Activated CD4-positive, CD25-positive, alpha-beta regulatory T cell treated with anti-CD3 and anti-CD28 coated beads, Interleukin-2, amount 50 U/mL, for 24 hours (primary cell): ENCODE data around the gene TNFRSF4.

Experiments
- ATAC-seq, 2 donors: fragments of 150-1000 bp; cut with Tn5 transposase; one replicate each; pipeline ENCODE4 v1.10.0; 2021; ENCODE audit warnings: mild to moderate bottlenecking in 1 of 2, moderate library complexity in 1 of 2

TNFRSF4 gene

GRCh38 chr1:1217621-1218523 is 3.9 kb upstream of the TNFRSF4 start:
- no peak for ATAC-seq

- ATAC-seq: peak; percentile 23 to 39
Measured at GRCh38 chr1:1216770-1217620, 3.0 kb upstream of the TNFRSF4 start.

- no peak for ATAC-seq
Measured at GRCh38 chr1:1215881-1216605, 2.1 kb upstream of the TNFRSF4 start.

- ATAC-seq: no peak
Measured at GRCh38 chr1:1215080-1215676, 1.2 kb upstream of the TNFRSF4 start.

GRCh38 chr1:1212780-1213344 is 1.1 kb downstream of the TNFRSF4 start:
- ATAC-seq: no peak

GRCh38 chr1:1211541-1212441 is 2.2 kb downstream of the TNFRSF4 start:
- ATAC-seq: no peak

GRCh38 chr1:1210726-1211540 is 3.0 kb downstream of the TNFRSF4 start:
- ATAC-seq: no peak

- ATAC-seq: peak; percentile 3 to 5
Measured at GRCh38 chr1:1208713-1209433, 5.1 kb downstream of the TNFRSF4 start.

- ATAC-seq: no peak
Measured at GRCh38 chr1:1207571-1207892, 6.4 kb downstream of the TNFRSF4 start.

GRCh38 chr1:1206966-1207531 is 6.9 kb downstream of the TNFRSF4 start:
- no peak for ATAC-seq

GRCh38 chr1:1206376-1206965 is 7.5 kb downstream of the TNFRSF4 start, which contains the start of gene TNFRSF18:
Gene TNFRSF18 (minus strand): TSS chr1:1206592. CDS start chr1:1206571, 21 bp downstream.
- ATAC-seq: peak; percentile 17 to 18

- ATAC-seq: no peak
Measured at GRCh38 chr1:1205769-1206375, 8.1 kb downstream of the TNFRSF4 start.

- no peak for ATAC-seq
Measured at GRCh38 chr1:1204998-1205768, 8.8 kb downstream of the TNFRSF4 start.

GRCh38 chr1:1204425-1204920 is 9.5 kb downstream of the TNFRSF4 start:
- no peak for ATAC-seq

GRCh38 chr1:1203561-1204424 is 10.2 kb downstream of the TNFRSF4 start:
- ATAC-seq: no peak
